ENCODE results near the gene NBAS. TPM values are rescaled to one million over a fixed set of nuclear protein-coding genes. Genes with fewer than 3 reads are reported as not detected.

Gene NBAS
- total and polyA plus RNA-seq, 10 of the 15 experiments (the other 5 are each of a cell fraction or from before 2014, with no cell fraction given): 4.3 to 32.7 (median 20.8) TPM

GRCh38 chr2:15582710-15583357, 21.7 kb upstream of the NBAS start (continued):
- TF ChIP-seq PKNOX1 (IDR thresholded peaks at IDR 0.05): no peak
- TF ChIP-seq SUPT20H (IDR thresholded peaks at IDR 0.05; ENCODE audit: borderline replicate concordance, control insufficient read depth, low read depth, low read length): no peak
- TF ChIP-seq RUNX3 (IDR thresholded peaks at IDR 0.05; ENCODE audit: low read length): no peak
- no peak for TF ChIP-seq TBL1XR1 (IDR thresholded peaks at IDR 0.05; ENCODE audit: low read depth, low read length)
- no peak for TF ChIP-seq ZBTB4 (CRISPR knock-in tag; IDR thresholded peaks at IDR 0.05)
- TF ChIP-seq GATAD2B (conservative IDR thresholded peaks at IDR 0.05; ENCODE audit: low read depth): no peak
- no peak for TF ChIP-seq RFX5 (IDR thresholded peaks at IDR 0.05; ENCODE audit: low read depth, low read length)
- no peak for TF ChIP-seq YY1 (IDR thresholded peaks at IDR 0.05; ENCODE audit: low read depth, low read length)
- no peak for TF ChIP-seq JUNB (IDR thresholded peaks at IDR 0.05)
- TF ChIP-seq CHD2 (IDR thresholded peaks at IDR 0.05; ENCODE audit: borderline replicate concordance, low read depth, low read length): no peak
- TF ChIP-seq USF1 (IDR thresholded peaks at IDR 0.05; ENCODE audit: borderline replicate concordance, extremely low read length, insufficient read depth, low read depth, low read length): no peak
- no peak for TF ChIP-seq POLR2A (IDR thresholded peaks at IDR 0.05; ENCODE audit: low read depth, low read length)
- TF ChIP-seq KAT2A (conservative IDR thresholded peaks at IDR 0.05; ENCODE audit: control insufficient read depth, low read depth, low read length): no peak
- TF ChIP-seq EZH2 (IDR thresholded peaks at IDR 0.05; ENCODE audit: borderline replicate concordance, control insufficient read depth, low read depth, low read length): no peak
- TF ChIP-seq PAX5 (IDR thresholded peaks at IDR 0.05; ENCODE audit: borderline replicate concordance, low read depth, low read length): no peak

All from GM12878 (cell line).